GM23248 (cell line): ENCODE results near the gene ABCB1. TPM values are rescaled to one million over a fixed set of nuclear protein-coding genes. Genes with fewer than 3 reads are reported as not detected.

Source experiments
- DNase-seq: peaks from one replicate; pipeline ENCODE4 v3.0.0-alpha.2; 2015
- H2AFZ ChIP-seq: fragments of 200-600 bp; sonication (generic); 2 replicates; pipeline ENCODE4 v1.6.1; 2016; ENCODE audit warnings: antibody characterized with exemption
- H3F3A ChIP-seq: fragments of 200-600 bp; sonication (generic); 2 replicates; pipeline ENCODE4 v1.6.1; 2016; ENCODE audit warnings: mild to moderate bottlenecking, antibody characterized with exemption, mixed run types; ENCODE audit not compliant: insufficient read depth
- H3K27ac ChIP-seq: fragments of 200-600 bp; sonication (generic); 2 replicates; pipeline ENCODE4 v1.5.1; 2016; ENCODE audit warnings: mild to moderate bottlenecking
- H3K27me3 ChIP-seq: fragments of 200-600 bp; sonication (generic); replicated peaks from 2 replicates; pipeline ENCODE4 v1.6.1; 2016; ENCODE audit warnings: mild to moderate bottlenecking; ENCODE audit not compliant: insufficient read depth
- H3K36me3 ChIP-seq: fragments of 200-600 bp; sonication (generic); 2 replicates; pipeline ENCODE4 v1.6.1; 2016; ENCODE audit warnings: low read depth, mild to moderate bottlenecking
- H3K4me1 ChIP-seq: fragments of 200-600 bp; sonication (generic); 2 replicates; pipeline ENCODE4 v1.6.1; 2016; ENCODE audit warnings: mild to moderate bottlenecking; ENCODE audit not compliant: insufficient read depth
- H3K4me2 ChIP-seq: fragments of 200-600 bp; sonication (generic); one replicate; pipeline ENCODE4 v1.6.1; 2016; ENCODE audit warnings: mild to moderate bottlenecking; ENCODE audit not compliant: unreplicated experiment
- H3K4me3 ChIP-seq: fragments of 200-600 bp; sonication (generic); 2 replicates; pipeline ENCODE4 v1.5.1; 2016; ENCODE audit warnings: mild to moderate bottlenecking
- H3K79me2 ChIP-seq: fragments of 200-600 bp; sonication (generic); 2 replicates; pipeline ENCODE4 v1.6.1; 2016; ENCODE audit warnings: mild to moderate bottlenecking; ENCODE audit not compliant: insufficient read depth
- H3K9ac ChIP-seq: fragments of 200-600 bp; sonication (generic); 2 replicates; pipeline ENCODE4 v1.6.1; 2016; ENCODE audit warnings: mild to moderate bottlenecking
- H3K9me2 ChIP-seq: fragments of 200-600 bp; sonication (generic); 2 replicates; pipeline ENCODE4 v1.6.1; 2016; ENCODE audit warnings: mixed run types, mild to moderate bottlenecking, moderate library complexity; ENCODE audit not compliant: insufficient read depth
- H3K9me3 ChIP-seq: fragments of 200-600 bp; sonication (generic); one replicate; pipeline ENCODE4 v1.6.1; 2017; ENCODE audit warnings: low read depth
- H4K20me1 ChIP-seq: fragments of 200-600 bp; sonication (generic); 2 replicates; pipeline ENCODE4 v1.6.0; 2016; ENCODE audit not compliant: insufficient read depth
- EZH2 ChIP-seq: fragments of 200-600 bp; sonication (generic); IDR thresholded peaks from 2 replicates; pipeline ENCODE4 v1.6.1; 2018; ENCODE audit warnings: antibody characterized with exemption, mild to moderate bottlenecking; ENCODE audit not compliant: insufficient read depth, poor library complexity, severe bottlenecking
- EZH2phosphoT487 ChIP-seq: fragments of 200-600 bp; sonication (generic); IDR thresholded peaks from 2 replicates; pipeline ENCODE4 v1.6.1; 2018; ENCODE audit warnings: antibody characterized with exemption, moderate library complexity, mild to moderate bottlenecking, low read depth; ENCODE audit not compliant: insufficient read depth
- WGBS, 2 experiments: methylation state at CpG; one replicate each; pipeline ENCODE4 v1.1.6; 2015 to 2017; ENCODE audit warnings: low lambda C conversion rate in 2 of 2, low coverage in 1 of 2; ENCODE audit errors: missing lambda C conversion rate in 2 of 2; 5-methylcytosine and 5-hydroxymethylcytosine counted together
- in situ Hi-C: fragments of 300-500 bp; cut with MboI; formaldehyde crosslinking; loops from 2 replicates; pipeline ENCODE4 v1.15.0; 2020
- polyA plus RNA-seq: library from polyadenylated mRNA; unstranded; fragments of >200 nt; fragmentation: Nextera tagmentation; extraction: Ambion mirVana; gene quantifications from 2 replicates; pipeline ENCODE4 v1.2.1, GENCODE V29; 2016
- total RNA-seq: library from RNA; depleted of rRNA; stranded (reverse); fragments of >200 nt; shearing (Covaris generic); gene quantifications from 2 replicates; pipeline ENCODE4 v1.2.3, GENCODE V29; 2014

ABCB1 gene
- total and polyA plus RNA-seq, 2 experiments from 2014 or later: 0.11 to 0.33 TPM

GRCh38 chr7:87518735-87519134 lies 81.9 kb downstream of the ABCB1 start:
- no peaks in the 10 kb centered on the region for H3K27me3 ChIP-seq
- H3K4me3 ChIP-seq: no peak overlapping the region
- no peak overlapping the region for H3K27ac ChIP-seq
- H3K9me2 ChIP-seq: no peaks in the 10 kb centered on the region
- TF ChIP-seq EZH2phosphoT487: no peak
- TF ChIP-seq EZH2: no peak
- H3K4me2 ChIP-seq: no peak overlapping the region
- no peak overlapping the region for H2AFZ ChIP-seq
- no peaks in the 10 kb centered on the region for H3K36me3 ChIP-seq
- H3K9me3 ChIP-seq: no peaks in the 10 kb centered on the region
- in situ Hi-C loops: loop anchor here (25.0 kb wide), 1 partner anchor 594 kb away; no protein-coding TSS in a partner anchor
- no peak overlapping the region for H3K9ac ChIP-seq
- no peaks in the 10 kb centered on the region for H3F3A ChIP-seq
- H3K79me2 ChIP-seq: no peaks in the 10 kb centered on the region
- no peaks in the 10 kb centered on the region for H3K4me1 ChIP-seq
- no peak for DNase-seq
- no peaks in the 10 kb centered on the region for H4K20me1 ChIP-seq
- WGBS, 2 experiments: 27 to 31% methylated on average over 2 of the region's 2 CpGs

DNA sequence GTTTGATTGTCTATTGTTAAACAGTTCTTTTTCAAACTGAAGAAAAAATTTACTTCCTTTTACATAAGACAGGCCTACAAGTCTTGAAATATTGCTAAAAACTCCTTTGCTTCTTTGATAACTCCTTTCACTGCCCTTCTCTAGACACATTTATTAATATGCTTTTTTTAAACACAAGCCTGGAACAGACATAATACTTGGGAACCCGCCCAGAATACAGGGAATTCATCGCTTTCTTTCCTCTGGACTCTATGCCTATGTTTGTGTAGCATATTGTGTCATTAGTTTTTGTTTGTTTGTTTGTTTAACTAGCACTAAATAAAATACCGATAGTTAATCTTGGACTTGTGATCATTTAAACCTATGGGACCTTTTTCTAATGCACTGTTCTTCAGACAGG lies 82.8 kb downstream of the ABCB1 start:
- TF ChIP-seq EZH2phosphoT487: no peak
- TF ChIP-seq EZH2: no peak
- H3K27ac ChIP-seq: no peak overlapping the region

DNA sequence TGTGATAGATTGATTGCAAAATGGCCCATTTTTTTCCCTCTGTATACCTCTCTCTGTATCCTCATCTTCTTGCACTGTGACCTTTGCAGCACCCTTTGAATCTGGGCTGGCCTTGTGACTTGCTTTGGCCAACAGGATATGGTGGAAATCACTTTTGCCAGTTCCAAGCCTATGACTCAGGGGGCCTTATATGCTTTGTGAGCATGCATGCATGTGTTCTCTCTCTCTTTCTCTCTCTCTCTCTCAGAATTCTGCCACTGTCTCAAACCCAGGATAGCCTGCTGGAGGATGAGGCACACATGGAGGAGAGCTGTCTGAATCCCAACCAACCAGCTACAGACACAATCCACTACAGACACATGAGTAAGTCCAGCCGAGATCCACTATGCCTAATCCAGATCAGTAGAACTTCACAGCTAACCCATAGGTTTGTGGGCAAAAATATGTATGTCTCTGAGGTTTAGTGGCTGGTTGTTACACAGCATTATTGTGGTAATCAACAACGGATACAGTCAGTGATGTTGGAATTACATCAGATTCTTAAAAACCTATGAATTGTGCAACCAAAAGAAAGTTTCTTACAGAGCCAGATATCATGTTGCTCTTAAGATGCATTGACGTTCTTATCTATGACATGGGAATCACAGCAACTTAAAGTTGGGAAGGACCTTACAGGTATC lies 83.4 kb downstream of the ABCB1 start:
- no peaks in the 10 kb centered on the region for H3K27me3 ChIP-seq
- H4K20me1 ChIP-seq: no peaks in the 10 kb centered on the region
- no peak overlapping the region for H3K27ac ChIP-seq
- 0 out of 2 replicates have a peak overlapping the region, but pooled peaks have one; percentile 37 for H2AFZ ChIP-seq
- peak; percentile 17 for DNase-seq
- H3K4me3 ChIP-seq: no peak overlapping the region
- in situ Hi-C loops: loop anchor here (25.0 kb wide), 1 partner anchor 595 kb away; no protein-coding TSS in a partner anchor
- no peak overlapping the region for H3K9ac ChIP-seq
- H3K36me3 ChIP-seq: no peaks in the 10 kb centered on the region
- no peaks in the 10 kb centered on the region for H3K79me2 ChIP-seq
- H3F3A ChIP-seq: no peaks in the 10 kb centered on the region
- TF ChIP-seq EZH2 (no peak), EZH2phosphoT487 (no peak)
- H3K4me2 ChIP-seq: no peak overlapping the region
- WGBS, 2 experiments: 20 to 25% methylated on average over 3 of the region's 3 CpGs
- no peaks in the 10 kb centered on the region for H3K4me1 ChIP-seq
- no peaks in the 10 kb centered on the region for H3K9me2 ChIP-seq
- no peaks in the 10 kb centered on the region for H3K9me3 ChIP-seq

More for the DNA sequence above, 82.8 kb downstream of the ABCB1 start:
- no peak overlapping the region for H3K4me3 ChIP-seq
- H2AFZ ChIP-seq: no peak overlapping the region
- DNase-seq: no peak
- no peaks in the 10 kb centered on the region for H3K27me3 ChIP-seq
- H4K20me1 ChIP-seq: no peaks in the 10 kb centered on the region
- H3K36me3 ChIP-seq: no peaks in the 10 kb centered on the region
- H3K9me2 ChIP-seq: no peaks in the 10 kb centered on the region
- no peaks in the 10 kb centered on the region for H3K4me1 ChIP-seq
- no peaks in the 10 kb centered on the region for H3F3A ChIP-seq
- H3K9ac ChIP-seq: no peak overlapping the region
- 74 to 81% methylated on average over 3 of the region's 3 CpGs for WGBS, 2 experiments
- no peak overlapping the region for H3K4me2 ChIP-seq
- H3K79me2 ChIP-seq: no peaks in the 10 kb centered on the region
- in situ Hi-C loops: loop anchor here (25.0 kb wide), 1 partner anchor 594 kb away; no protein-coding TSS in a partner anchor
- H3K9me3 ChIP-seq: no peaks in the 10 kb centered on the region

DNA sequence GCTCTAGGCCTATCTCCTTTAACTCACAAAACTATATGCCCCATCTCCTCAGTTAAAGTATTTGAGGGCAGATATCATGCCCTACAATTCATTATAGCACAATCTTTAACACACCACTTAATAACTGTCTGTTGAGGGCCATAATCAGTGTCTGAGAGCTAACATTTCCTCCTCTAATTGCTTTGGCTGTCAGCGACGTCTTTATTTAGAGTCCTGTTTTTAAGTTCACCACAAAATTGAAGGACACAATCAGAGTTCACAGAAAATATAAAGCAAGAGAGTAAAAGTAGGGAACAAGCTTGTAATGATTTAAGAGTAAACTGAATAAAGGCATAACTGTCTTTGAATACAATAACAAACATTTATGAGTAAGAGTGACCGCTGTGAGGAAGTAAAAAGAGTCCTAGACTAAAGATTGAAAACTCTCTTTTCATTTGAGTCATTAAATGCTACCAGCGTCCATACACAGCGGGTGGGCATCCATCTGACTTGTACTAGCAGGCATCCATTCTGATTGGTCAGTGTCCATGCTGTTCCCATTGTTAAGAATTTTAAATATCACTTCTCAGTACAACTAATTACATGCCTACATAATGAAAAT lies 86.8 kb downstream of the ABCB1 start:
- no peaks in the 10 kb centered on the region for H3K36me3 ChIP-seq
- H3K9ac ChIP-seq: no peak overlapping the region
- no peak overlapping the region for H3K4me2 ChIP-seq
- no peak for DNase-seq
- H3K9me3 ChIP-seq: no peaks in the 10 kb centered on the region
- H3K9me2 ChIP-seq: no peaks in the 10 kb centered on the region
- in situ Hi-C loops: loop anchor here (25.0 kb wide), 1 partner anchor 598 kb away; no protein-coding TSS in a partner anchor
- TF ChIP-seq EZH2phosphoT487: no peak
- no peak for TF ChIP-seq EZH2
- 69 to 70% methylated on average over 5 of the region's 5 CpGs for WGBS, 2 experiments
- H3K79me2 ChIP-seq: no peaks in the 10 kb centered on the region
- no peak overlapping the region for H3K4me3 ChIP-seq
- no peak overlapping the region for H2AFZ ChIP-seq
- no peaks in the 10 kb centered on the region for H3K4me1 ChIP-seq
- no peaks in the 10 kb centered on the region for H4K20me1 ChIP-seq
- no peaks in the 10 kb centered on the region for H3K27me3 ChIP-seq
- H3F3A ChIP-seq: no peaks in the 10 kb centered on the region
- H3K27ac ChIP-seq: no peak overlapping the region
